HUES6 (cell line): ENCODE data around the gene ADSS1.

Experiments used
- H3K27ac ChIP-seq: 2 replicates; pipeline ENCODE4 v1.7.0; 2013; ENCODE audit warnings: low read depth, mild to moderate bottlenecking, low read length, inconsistent platforms
- H3K27me3 ChIP-seq: 2 replicates; pipeline ENCODE4 v1.6.1; 2013; ENCODE audit warnings: low read length; ENCODE audit not compliant: control insufficient read depth, insufficient read depth
- H3K36me3 ChIP-seq: 2 replicates; pipeline ENCODE4 v1.6.1; 2013; ENCODE audit warnings: low read length; ENCODE audit not compliant: control insufficient read depth, insufficient read depth
- H3K4me1 ChIP-seq: 2 replicates; pipeline ENCODE4 v1.6.1; 2013; ENCODE audit warnings: low read length; ENCODE audit not compliant: control insufficient read depth, insufficient read depth
- H3K4me3 ChIP-seq: 2 replicates; pipeline ENCODE4 v1.5.1; 2013; ENCODE audit warnings: low read depth, low read length
- H3K9ac ChIP-seq: one replicate; pipeline ENCODE4 v1.6.1; 2013; ENCODE audit warnings: mild to moderate bottlenecking, low read length
- H3K9me3 ChIP-seq: 2 replicates; pipeline ENCODE4 v1.6.1; 2013; ENCODE audit warnings: low read depth, low read length; ENCODE audit not compliant: control insufficient read depth, insufficient read depth

Gene ADSS1

DNA sequence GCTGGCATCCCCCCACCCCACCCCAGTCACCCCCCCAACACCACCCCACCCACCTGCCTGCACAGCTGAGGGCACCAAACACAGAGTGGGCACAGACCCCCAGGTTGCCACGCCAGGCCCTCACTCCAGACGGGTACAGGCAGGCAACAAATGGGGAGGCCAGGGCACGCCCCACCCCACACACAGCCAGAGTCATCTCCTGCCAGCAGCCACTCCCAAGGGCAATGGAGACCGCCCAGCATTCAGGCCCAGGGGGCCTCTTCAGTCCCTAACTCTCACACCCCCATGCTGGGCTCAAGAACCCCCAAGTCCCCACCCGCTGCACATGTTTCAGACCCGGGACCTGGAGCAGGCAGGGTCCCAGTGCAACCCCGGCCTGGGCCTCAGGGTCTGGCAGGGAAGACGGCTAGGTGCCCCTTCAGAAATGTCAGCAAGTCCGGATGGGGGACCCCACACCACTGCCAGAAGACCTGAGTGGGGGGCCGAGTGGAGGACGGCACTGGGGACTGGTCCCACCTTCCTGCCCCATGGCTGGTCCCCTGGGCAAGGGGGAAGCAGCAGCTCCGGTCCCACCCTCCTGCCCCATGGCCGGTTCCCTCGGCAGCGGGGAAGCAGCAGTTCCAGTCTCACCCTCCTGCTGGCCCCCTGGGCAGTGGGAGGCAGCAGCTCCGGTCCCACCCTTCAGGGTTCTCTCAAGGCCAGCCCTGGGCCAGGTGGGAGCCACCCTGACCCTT lies 59.6 kb downstream of the ADSS1 start:
- H3K27me3 ChIP-seq = no peaks in the 10 kb centered on the region
- no peak overlapping the region for H3K9ac ChIP-seq

DNA sequence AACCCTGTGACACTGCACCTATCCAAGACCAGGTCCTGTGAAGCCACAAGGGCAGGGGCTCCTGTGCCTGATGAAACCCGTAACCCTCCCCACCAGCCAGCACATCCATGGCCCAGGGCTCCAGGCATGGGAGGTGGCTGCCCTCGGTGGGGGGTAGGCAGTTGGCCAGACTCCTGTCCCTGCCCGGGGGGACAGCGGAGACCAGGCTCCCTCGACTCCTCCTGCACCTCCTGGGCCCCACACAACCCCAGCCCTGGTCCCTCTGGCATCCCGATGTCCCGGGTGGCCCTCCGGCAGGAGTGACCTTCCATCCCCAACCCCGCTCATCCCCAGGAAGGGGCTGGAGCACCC lies 60.2 kb downstream of the ADSS1 start:
- Histone ChIP-seq H3K4me3 (no peak overlapping the region), H3K27ac (no peak overlapping the region), H3K36me3 (peaks cover 43% of the 10 kb centered on the region), H3K9me3 (no peaks in the 10 kb centered on the region), H3K4me1 (no peaks in the 10 kb centered on the region), H3K9ac (no peak overlapping the region), H3K27me3 (no peaks in the 10 kb centered on the region)

More for the DNA sequence above, 59.6 kb downstream of the ADSS1 start:
- Histone ChIP-seq H3K4me1 (no peaks in the 10 kb centered on the region), H3K9me3 (no peaks in the 10 kb centered on the region), H3K36me3 (peaks cover 37% of the 10 kb centered on the region), H3K27ac (no peak overlapping the region), H3K4me3 (no peak overlapping the region)

DNA sequence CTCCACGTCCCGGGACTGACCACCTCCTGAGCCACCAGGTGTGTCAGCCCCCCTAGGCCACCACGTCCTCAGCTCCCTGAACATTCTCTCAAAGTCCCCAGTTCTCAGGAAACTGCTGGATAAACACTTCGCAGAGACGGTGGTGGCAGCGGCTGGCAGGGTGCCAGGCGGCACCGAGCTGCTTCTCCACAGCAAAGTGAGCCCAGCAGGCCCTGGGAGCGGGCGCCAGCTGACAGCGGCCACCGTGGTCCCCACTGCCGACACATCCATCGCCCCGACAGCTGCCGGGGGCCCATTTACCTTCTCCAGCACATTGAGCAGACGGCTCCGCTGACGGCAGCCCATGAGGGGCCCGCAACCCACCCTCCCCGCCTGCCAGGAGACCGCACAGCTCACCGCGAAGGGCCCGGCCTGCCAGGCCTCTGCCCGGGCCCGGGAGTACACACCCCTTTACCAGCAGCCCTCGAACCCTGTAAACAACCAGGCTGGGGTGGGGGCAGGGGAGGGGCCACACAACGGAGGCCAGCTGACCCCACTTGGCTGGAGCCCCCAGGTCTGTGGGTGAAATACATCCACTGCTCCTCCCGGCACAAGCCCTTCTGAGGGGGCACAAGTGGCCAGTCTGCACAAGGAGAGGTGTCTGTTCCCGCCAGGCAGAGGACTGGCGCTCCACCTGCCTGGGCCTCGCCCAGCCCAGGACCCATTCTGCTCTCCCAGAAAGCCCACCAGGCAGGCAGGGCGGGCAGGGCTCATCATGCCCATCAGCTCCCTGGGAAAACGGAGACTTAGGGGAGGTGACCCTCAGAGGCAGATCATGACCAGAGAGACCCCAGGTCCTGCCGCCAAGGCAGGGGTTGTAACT lies 61.0 kb downstream of the ADSS1 start:
- no peak overlapping the region for H3K9ac ChIP-seq
- H3K27me3 ChIP-seq = no peaks in the 10 kb centered on the region
- no peaks in the 10 kb centered on the region for H3K9me3 ChIP-seq
- no peaks in the 10 kb centered on the region for H3K4me1 ChIP-seq
- no peak overlapping the region for H3K4me3 ChIP-seq
- H3K27ac ChIP-seq = no peak overlapping the region
- H3K36me3 ChIP-seq = peaks cover 48% of the 10 kb centered on the region

DNA sequence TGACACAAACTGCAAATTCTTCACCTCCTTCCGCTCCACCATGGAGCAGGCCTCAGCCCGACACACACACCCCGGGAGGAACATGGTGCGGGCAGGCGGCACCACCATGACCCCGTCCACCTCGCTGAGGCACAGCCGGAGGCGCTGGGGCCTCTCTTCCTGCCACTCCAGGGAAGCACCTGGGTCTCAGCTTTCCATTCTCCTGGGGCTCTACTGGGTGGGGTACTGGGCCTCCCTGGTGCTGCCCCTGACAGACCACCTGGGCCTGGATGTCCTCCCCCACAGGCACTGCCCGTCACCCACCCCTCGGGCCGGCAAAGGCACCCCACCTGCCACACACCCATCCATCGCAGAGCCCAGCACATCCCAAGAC lies 61.7 kb downstream of the ADSS1 start:
- H3K4me3 ChIP-seq = no peak overlapping the region
- H3K4me1 ChIP-seq = no peaks in the 10 kb centered on the region
- no peak overlapping the region for H3K9ac ChIP-seq
- no peaks in the 10 kb centered on the region for H3K9me3 ChIP-seq
- no peaks in the 10 kb centered on the region for H3K27me3 ChIP-seq
- H3K36me3 ChIP-seq = peaks cover 50% of the 10 kb centered on the region
- no peak overlapping the region for H3K27ac ChIP-seq

DNA sequence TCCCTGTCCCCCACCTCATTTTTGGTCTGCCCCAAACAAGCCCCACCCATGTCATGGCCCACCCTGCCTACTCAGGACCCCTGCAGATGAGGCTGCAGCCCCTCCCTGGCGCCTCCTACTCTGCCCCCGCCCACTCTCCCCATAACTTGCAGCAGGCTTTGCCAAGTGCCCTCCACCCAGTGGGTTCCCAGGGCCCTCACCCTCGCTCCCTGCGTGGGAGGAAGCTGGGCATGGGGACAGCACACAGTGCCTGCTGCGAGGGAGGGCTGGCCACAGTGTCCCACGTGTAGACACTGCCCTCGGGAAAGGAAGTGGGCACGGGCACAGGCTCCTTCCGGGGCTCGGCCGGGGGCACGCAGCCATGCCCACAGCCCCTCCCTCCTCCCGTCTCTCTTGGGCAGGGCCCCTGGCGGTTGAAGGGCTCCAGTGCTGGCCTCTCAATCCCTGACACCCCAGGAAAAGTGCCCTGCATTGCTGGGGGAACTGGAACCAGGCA lies 62.1 kb downstream of the ADSS1 start:
- H3K9me3 ChIP-seq = no peaks in the 10 kb centered on the region
- H3K4me1 ChIP-seq = no peaks in the 10 kb centered on the region
- H3K27me3 ChIP-seq = no peaks in the 10 kb centered on the region
- H3K4me3 ChIP-seq = no peak overlapping the region
- H3K27ac ChIP-seq = no peak overlapping the region
- H3K36me3 ChIP-seq = peaks cover 51% of the 10 kb centered on the region
- no peak overlapping the region for H3K9ac ChIP-seq

DNA sequence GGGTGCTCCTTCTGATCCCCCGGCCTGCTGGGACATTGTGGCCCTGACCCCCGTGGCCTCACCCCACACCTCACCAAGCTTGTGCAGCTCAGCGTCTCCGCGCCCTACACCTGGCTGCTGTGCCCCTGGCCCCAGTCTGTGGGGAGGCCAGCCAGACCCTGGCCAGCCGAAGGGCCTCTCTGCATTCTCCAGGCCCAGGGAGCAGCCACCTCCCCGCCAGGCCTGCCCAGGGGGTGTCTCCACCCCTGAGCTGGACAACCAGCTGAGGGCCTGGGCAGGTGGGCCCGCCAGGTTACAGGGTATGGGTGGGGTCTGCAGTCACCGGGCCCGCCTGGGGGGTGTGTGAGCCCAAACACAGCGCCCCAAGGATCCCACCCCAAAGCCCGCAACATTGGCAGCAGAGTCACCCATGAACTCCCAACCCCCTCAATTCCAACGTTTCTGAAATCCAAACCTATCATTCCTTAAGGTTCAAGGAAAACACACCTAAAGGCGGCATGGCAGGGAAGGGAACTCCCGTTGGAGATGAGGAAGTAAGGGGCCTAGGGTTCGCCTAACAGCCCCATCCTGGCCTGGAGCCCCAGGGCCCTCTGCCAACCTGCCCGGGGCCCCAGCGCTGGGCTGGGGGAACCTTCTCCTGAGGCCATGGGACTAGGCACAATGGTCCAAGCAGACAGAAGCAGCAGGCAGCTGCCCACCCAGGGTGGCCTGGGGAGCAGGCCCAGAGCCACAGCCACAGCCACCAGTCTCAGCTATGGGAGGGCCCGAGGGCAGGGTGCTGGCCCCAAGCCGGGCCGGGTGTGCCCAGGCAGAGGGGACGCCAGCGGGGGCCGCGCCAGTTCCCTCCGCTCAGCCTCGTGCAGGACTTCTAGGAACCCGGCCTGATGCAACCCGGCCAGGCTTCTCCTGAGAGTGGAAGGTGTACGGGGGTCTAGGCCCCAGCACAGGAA lies 63.0 kb downstream of the ADSS1 start:
- H3K4me1 ChIP-seq = no peaks in the 10 kb centered on the region
- no peak overlapping the region; the same call in 1 of the 2 replicates for H3K27ac ChIP-seq
- no peak overlapping the region for H3K9ac ChIP-seq
- H3K27me3 ChIP-seq = no peaks in the 10 kb centered on the region
- no peak overlapping the region for H3K4me3 ChIP-seq
- peaks cover 58% of the 10 kb centered on the region for H3K36me3 ChIP-seq
- H3K9me3 ChIP-seq = no peaks in the 10 kb centered on the region

DNA sequence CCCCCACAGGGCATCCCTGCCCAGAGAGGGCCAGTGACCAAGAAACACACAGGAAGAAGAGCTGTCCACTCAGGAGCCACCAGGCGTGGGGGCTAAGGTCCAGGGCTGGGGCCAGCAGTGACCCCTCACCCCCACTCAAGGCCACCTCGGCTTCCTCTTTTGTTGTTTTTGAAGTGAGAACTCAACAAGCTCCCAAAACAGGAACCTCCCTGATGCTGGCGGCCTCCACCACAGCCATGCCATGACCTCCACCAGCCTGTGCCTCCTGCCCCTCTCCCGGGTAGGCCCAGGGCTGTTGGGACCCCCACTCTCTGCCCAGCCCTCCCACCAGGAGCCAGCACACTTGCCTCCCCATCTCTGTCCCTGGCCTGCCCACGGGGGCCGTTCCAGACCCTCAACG lies 63.7 kb downstream of the ADSS1 start:
- H3K27ac ChIP-seq = no peak overlapping the region
- no peaks in the 10 kb centered on the region for H3K9me3 ChIP-seq
- H3K9ac ChIP-seq = no peak overlapping the region
- H3K27me3 ChIP-seq = no peaks in the 10 kb centered on the region
- no peaks in the 10 kb centered on the region; the same call in 1 of the 2 replicates for H3K4me1 ChIP-seq
- no peak overlapping the region for H3K4me3 ChIP-seq
- peaks cover 55% of the 10 kb centered on the region for H3K36me3 ChIP-seq

DNA sequence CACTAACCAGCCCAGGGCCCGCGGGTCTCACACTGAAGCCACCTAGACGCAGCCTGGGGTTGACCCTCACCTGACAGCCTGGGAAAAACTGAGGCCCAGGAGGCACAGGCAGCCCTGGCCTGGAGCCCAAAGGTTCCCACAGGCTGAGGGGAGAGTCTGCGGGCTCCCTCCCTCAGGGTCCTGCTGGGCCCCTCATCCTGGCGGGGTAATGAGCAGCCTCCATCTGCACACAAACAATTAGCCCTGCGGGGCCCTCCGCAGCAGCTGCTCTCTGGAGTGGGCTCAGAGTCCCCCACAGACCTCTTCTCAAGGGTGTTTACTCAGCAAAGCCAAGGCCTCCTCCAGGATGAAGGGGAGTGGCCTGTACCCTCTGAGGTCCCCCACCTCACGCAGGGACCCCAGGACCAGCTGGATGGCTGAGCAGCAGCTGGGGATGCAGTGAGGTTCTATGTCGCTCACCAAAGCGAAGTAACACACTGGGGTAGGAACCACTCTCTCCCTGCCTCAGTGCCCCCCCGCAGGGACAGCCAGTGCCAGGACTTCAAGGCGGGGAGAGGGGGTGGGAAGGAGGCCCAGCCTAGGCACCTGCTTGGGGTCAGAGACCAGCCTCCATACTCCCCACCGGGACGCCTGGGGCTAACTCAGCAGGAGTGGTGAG lies 64.3 kb downstream of the ADSS1 start:
- no peaks in the 10 kb centered on the region for H3K27me3 ChIP-seq
- H3K9ac ChIP-seq = no peak overlapping the region
- no peaks in the 10 kb centered on the region for H3K9me3 ChIP-seq
- H3K27ac ChIP-seq = no peak overlapping the region
- peaks cover under 1% of the 10 kb centered on the region; the same call in 1 of the 2 replicates for H3K4me1 ChIP-seq
- no peak overlapping the region for H3K4me3 ChIP-seq
- peaks cover 52% of the 10 kb centered on the region for H3K36me3 ChIP-seq

DNA sequence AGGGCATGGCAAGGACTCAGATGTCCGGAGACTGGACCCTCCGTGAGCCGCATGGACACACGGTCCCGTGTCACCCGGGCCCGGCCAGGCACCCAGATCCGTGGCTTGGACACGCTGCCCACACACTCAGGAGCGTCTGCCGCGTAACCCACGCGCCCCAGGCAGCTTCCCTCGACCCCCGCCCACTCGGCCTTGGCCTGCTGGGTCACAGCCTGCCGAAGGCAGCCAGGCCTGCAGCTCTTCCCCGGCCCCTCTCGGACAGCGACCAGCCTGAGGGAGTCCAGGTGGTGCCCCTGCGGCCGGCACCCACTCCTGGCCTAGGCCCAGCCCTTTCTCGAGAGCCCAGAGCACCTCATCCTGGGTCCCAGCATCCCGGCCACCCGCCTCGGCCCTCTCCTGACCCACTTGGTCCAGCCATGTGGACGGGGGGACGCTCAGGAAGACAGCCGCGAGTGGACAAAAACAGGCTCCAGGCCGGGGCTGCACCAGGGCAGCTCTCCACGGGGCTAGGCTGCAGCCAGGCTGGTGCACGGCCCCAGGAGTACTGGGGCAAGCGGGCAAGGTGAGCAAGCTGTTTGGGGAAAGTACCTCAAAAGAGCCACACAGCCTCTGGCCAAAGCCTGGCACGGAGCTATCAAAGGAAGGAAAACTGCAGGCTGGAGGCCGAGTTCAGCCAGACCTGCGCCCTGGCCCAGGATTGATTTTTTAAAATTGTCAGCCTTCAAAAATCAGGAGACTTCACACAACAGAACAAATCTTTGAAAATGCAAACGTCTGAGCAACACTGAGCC lies 65.0 kb downstream of the ADSS1 start:
- no peaks in the 10 kb centered on the region for H3K9me3 ChIP-seq
- H3K27ac ChIP-seq = no peak overlapping the region
- no peaks in the 10 kb centered on the region for H3K27me3 ChIP-seq
- H3K4me1 ChIP-seq = peaks cover 8% of the 10 kb centered on the region
- H3K4me3 ChIP-seq = no peak overlapping the region
- no peak overlapping the region for H3K9ac ChIP-seq
- H3K36me3 ChIP-seq = peaks cover 52% of the 10 kb centered on the region
